Measurements from ENCODE around the gene MYO1B.

DNA sequence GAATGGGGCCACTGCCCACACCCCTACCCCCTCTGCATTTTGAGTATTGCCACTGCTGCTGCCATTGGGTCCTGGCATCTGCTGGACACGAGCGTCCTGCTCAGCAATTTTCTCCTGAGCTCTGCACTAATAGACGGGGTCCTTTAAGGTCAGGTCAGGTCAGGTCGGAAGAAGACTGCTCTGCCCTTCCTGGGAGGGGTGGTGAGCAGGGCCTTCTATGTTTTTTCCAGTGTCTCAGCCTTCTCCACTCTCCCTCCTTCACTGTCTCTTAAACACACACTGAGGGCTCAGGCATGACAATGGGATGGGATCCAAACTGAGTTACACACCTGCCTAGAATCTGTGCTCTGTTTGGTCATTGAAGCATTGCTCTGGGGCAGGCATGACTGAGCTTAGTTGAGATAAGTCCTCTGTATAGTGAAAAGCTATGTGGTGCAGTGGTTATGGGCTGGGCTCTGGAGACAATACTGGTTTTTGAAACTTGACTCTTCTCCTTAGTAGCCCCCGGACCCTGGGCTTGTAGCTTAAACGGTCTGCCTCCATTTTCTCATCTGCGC is 10.6 kb downstream of the MYO1B start:
- TF ChIP-seq, protein P1, sequence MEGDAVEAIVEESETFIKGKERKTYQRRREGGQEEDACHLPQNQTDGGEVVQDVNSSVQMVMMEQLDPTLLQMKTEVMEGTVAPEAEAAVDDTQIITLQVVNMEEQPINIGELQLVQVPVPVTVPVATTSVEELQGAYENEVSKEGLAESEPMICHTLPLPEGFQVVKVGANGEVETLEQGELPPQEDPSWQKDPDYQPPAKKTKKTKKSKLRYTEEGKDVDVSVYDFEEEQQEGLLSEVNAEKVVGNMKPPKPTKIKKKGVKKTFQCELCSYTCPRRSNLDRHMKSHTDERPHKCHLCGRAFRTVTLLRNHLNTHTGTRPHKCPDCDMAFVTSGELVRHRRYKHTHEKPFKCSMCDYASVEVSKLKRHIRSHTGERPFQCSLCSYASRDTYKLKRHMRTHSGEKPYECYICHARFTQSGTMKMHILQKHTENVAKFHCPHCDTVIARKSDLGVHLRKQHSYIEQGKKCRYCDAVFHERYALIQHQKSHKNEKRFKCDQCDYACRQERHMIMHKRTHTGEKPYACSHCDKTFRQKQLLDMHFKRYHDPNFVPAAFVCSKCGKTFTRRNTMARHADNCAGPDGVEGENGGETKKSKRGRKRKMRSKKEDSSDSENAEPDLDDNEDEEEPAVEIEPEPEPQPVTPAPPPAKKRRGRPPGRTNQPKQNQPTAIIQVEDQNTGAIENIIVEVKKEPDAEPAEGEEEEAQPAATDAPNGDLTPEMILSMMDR (conservative IDR thresholded peaks at IDR 0.05; ENCODE audit: low read depth, low read length) = no peak
- no peak for TF ChIP-seq POLR2A (IDR thresholded peaks at IDR 0.05; ENCODE audit: low read depth, low read length)
- TF ChIP-seq, protein P2, sequence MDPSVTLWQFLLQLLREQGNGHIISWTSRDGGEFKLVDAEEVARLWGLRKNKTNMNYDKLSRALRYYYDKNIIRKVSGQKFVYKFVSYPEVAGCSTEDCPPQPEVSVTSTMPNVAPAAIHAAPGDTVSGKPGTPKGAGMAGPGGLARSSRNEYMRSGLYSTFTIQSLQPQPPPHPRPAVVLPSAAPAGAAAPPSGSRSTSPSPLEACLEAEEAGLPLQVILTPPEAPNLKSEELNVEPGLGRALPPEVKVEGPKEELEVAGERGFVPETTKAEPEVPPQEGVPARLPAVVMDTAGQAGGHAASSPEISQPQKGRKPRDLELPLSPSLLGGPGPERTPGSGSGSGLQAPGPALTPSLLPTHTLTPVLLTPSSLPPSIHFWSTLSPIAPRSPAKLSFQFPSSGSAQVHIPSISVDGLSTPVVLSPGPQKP (IDR thresholded peaks at IDR 0.05; ENCODE audit: borderline replicate concordance, low read depth, low read length) = no peak
- no peak for TF ChIP-seq CHD1 (IDR thresholded peaks at IDR 0.05; ENCODE audit: low read depth, low read length)
- TF ChIP-seq CEBPB (IDR thresholded peaks at IDR 0.05; ENCODE audit: low read depth, low read length) = no peak
- no peak for TF ChIP-seq MXI1 (IDR thresholded peaks at IDR 0.05; ENCODE audit: borderline replicate concordance, low read depth, low read length)

Data from IMR-90 (cell line).